NCI-H2081 treated with DMSO at 0.1 percent for 48 hours (cell line): ENCODE results near the gene QSER1.
"Not testable (repeated sequence)": the region's sequence is repeated elsewhere in the genome, so short reads cannot be mapped to it uniquely, and the experiment has no call there.

Source experiments
- DNase-seq: peaks from one replicate; lab custom pipeline; 2025; lab: John Stamatoyannopoulos, UW

QSER1 gene

GRCh38 chr11:32892355-32893092 is at the start of gene QSER1:
Gene QSER1 (plus strand): TSS chr11:32892811. CDS start chr11:32893126, 315 bp downstream.
- no peak for DNase-seq

GRCh38 chr11:32843544-32843943 is 49.1 kb upstream of the QSER1 start:
- no peak for DNase-seq

- no peak for DNase-seq
Measured at GRCh38 chr11:32847511-32847910, 45.1 kb upstream of the QSER1 start.

- no peak for DNase-seq
Measured at GRCh38 chr11:32849761-32850160, 42.9 kb upstream of the QSER1 start.

- no peak for DNase-seq
Measured at GRCh38 chr11:32851251-32851650, 41.4 kb upstream of the QSER1 start.

- DNase-seq, result no peak
Measured at GRCh38 chr11:32852207-32852606, 40.4 kb upstream of the QSER1 start.

GRCh38 chr11:32855601-32856000 is 37.0 kb upstream of the QSER1 start:
- DNase-seq, result no peak

GRCh38 chr11:32858731-32859130 is 33.9 kb upstream of the QSER1 start:
- DNase-seq, result no peak

- DNase-seq, result no peak
Measured at GRCh38 chr11:32861850-32862577, 30.6 kb upstream of the QSER1 start.

- DNase-seq, result no peak
Measured at GRCh38 chr11:32864555-32864954, 28.1 kb upstream of the QSER1 start.

- DNase-seq, result not testable (repeated sequence)
Measured at GRCh38 chr11:32868752-32869151, 23.9 kb upstream of the QSER1 start.

- no peak for DNase-seq
Measured at GRCh38 chr11:32870676-32871075, 21.9 kb upstream of the QSER1 start.

- no peak for DNase-seq
Measured at GRCh38 chr11:32874132-32874531, 18.5 kb upstream of the QSER1 start.

GRCh38 chr11:32881286-32881685 is 11.3 kb upstream of the QSER1 start:
- DNase-seq, result no peak

- no peak for DNase-seq
Measured at GRCh38 chr11:32883421-32883820, 9.2 kb upstream of the QSER1 start.

GRCh38 chr11:32884023-32884422 is 8.6 kb upstream of the QSER1 start:
- DNase-seq, result no peak

GRCh38 chr11:32884770-32885384 is 7.7 kb upstream of the QSER1 start:
- no peak for DNase-seq

- DNase-seq, result no peak
Measured at GRCh38 chr11:32885556-32885955, 7.1 kb upstream of the QSER1 start.

GRCh38 chr11:32886180-32886579 is 6.4 kb upstream of the QSER1 start:
- DNase-seq, result no peak

- not testable (repeated sequence) for DNase-seq
Measured at GRCh38 chr11:32887707-32888383, 4.8 kb upstream of the QSER1 start.

- DNase-seq, result not testable (repeated sequence)
Measured at GRCh38 chr11:32888384-32888710, 4.3 kb upstream of the QSER1 start.

- DNase-seq, result no peak
Measured at GRCh38 chr11:32888805-32889204, 3.8 kb upstream of the QSER1 start.
